K562 (cell line): ENCODE results near the gene PSMD14. TPM values are rescaled to one million over a fixed set of nuclear protein-coding genes. Genes with fewer than 3 reads are reported as not detected.

Source experiments
- ATAC-seq: fragments of 200-7000 bp; cut with Tn5 transposase; 3 replicates; pipeline ENCODE4 v1.9.1; 2020; ENCODE audit warnings: moderate library complexity
- BruUV-seq: library from RNA; stranded (reverse); fragments of 400-500 nt; replicated peaks from 2 replicates; lab custom pipeline; 2021; lab: Mats Ljungman, UMichigan
- CTCF ChIA-PET: fragments of 300-600 bp; formaldehyde crosslinking; extraction: SDS; loops from one replicate; lab custom pipeline; 2021; ENCODE audit warnings: low intra/inter-chr PET ratio; lab: Yijun Ruan, JAX
- POLR2A ChIA-PET: fragments of 300-600, 350-650 bp; sonication (Branson Sonifier 250); formaldehyde crosslinking; extraction: SDS; loops from one replicate; lab custom pipeline; 2021; ENCODE audit warnings: antibody characterized with exemption, inconsistent platforms; lab: Yijun Ruan, JAX
- DNase-seq, 4 experiments: peaks; one replicate each; pipeline versions ENCODE4 v3.0.0 to v3.0.0-alpha.2; 2011 to 2018; ENCODE audit warnings: low spot score in 3 of 4, mixed read lengths in 3 of 4; ENCODE audit errors: extremely low read depth in 1 of 4
- FAIRE-seq: peaks from 2 replicates; lab custom pipeline; 2011; peaks lifted over from hg19 to GRCh38; lab: Jason Lieb, UNC
- H2AFZ ChIP-seq: 2 replicates; pipeline ENCODE4 v1.6.0; 2011; ENCODE audit warnings: low read depth, low read length, control low read depth, inconsistent platforms
- H3K27ac ChIP-seq: fragments of 200-600 bp; 3 replicates; pipeline ENCODE4 v1.8.0; 2011; ENCODE audit warnings: low read depth, mild to moderate bottlenecking, control low read depth, inconsistent platforms, low read length, moderate library complexity, mixed read lengths; ENCODE audit errors: extremely low read depth
- H3K27me3 ChIP-seq, 2 experiments: fragments of 300-600 bp in 1 of 2; 2 replicates in 1 of 2; 3 replicates in 1 of 2; pipeline versions ENCODE4 v1.6.0 to v1.8.0; 2011; ENCODE audit warnings: inconsistent platforms in 2 of 2, low read length in 2 of 2, mild to moderate bottlenecking in 1 of 2, mixed read lengths in 1 of 2, moderate library complexity in 1 of 2; ENCODE audit not compliant: control insufficient read depth in 2 of 2, insufficient read depth in 2 of 2
- H3K36me3 ChIP-seq: fragments of 300-600 bp; 3 replicates; pipeline ENCODE4 v1.8.0; 2011; ENCODE audit warnings: mild to moderate bottlenecking, low read length, inconsistent platforms; ENCODE audit not compliant: control insufficient read depth, insufficient read depth
- H3K4me1 ChIP-seq, 2 experiments: fragments of 200-600 bp in 1 of 2; replicated peaks in 1 of 2; 2 replicates in 1 of 2; 3 replicates in 1 of 2; pipeline versions ENCODE4 v1.5.1 to v1.8.0; 2011; ENCODE audit warnings: inconsistent platforms in 2 of 2, low read length in 2 of 2, mild to moderate bottlenecking in 1 of 2, mixed read lengths in 1 of 2, moderate library complexity in 1 of 2; ENCODE audit not compliant: control insufficient read depth in 2 of 2, insufficient read depth in 2 of 2
- H3K4me2 ChIP-seq: 2 replicates; pipeline ENCODE4 v1.6.1; 2011; ENCODE audit warnings: low read length, control low read depth, inconsistent platforms, mixed read lengths; ENCODE audit not compliant: insufficient read depth
- H3K4me3 ChIP-seq: fragments of 200-600 bp; sonication (generic), shearing (Covaris generic); 2 replicates; pipeline ENCODE4 v1.5.1; 2016; ENCODE audit warnings: control low read depth, inconsistent platforms
- H3K79me2 ChIP-seq: fragments of 200-600 bp; 3 replicates; pipeline ENCODE4 v1.8.0; 2011; ENCODE audit warnings: low read length, inconsistent platforms; ENCODE audit not compliant: control insufficient read depth, insufficient read depth
- H3K9ac ChIP-seq, 2 experiments: 2 replicates each; pipeline versions ENCODE4 v1.6.0 to v1.6.1; 2011; ENCODE audit warnings: low read depth in 2 of 2, low read length in 2 of 2, control low read depth in 1 of 2, inconsistent platforms in 1 of 2, mild to moderate bottlenecking in 1 of 2, mixed read lengths in 1 of 2; ENCODE audit not compliant: insufficient read depth in 1 of 2
- H3K9me1 ChIP-seq: one replicate; pipeline ENCODE4 v1.6.0; 2011; ENCODE audit warnings: inconsistent platforms, mild to moderate bottlenecking, low read length, moderate library complexity; ENCODE audit not compliant: control insufficient read depth, insufficient read depth
- H3K9me3 ChIP-seq: replicated peaks from 2 replicates; pipeline ENCODE4 v1.5.1; 2011; ENCODE audit warnings: low read depth, low read length, inconsistent platforms; ENCODE audit not compliant: control insufficient read depth, insufficient read depth
- H4K20me1 ChIP-seq: replicated peaks from 2 replicates; pipeline ENCODE4 v1.6.1; 2011; ENCODE audit warnings: low read length, inconsistent platforms, mixed read lengths; ENCODE audit not compliant: control insufficient read depth, insufficient read depth
- CCNT2 ChIP-seq: IDR thresholded peaks from 2 replicates; pipeline ENCODE4 v1.6.1; 2011; ENCODE audit warnings: borderline replicate concordance, low read depth, mild to moderate bottlenecking, moderate library complexity, mixed read lengths, low read length; ENCODE audit not compliant: insufficient read length; ENCODE audit errors: extremely low read depth
- HDAC2 ChIP-seq: fragments of 450-650 bp; IDR thresholded peaks from 2 replicates; pipeline ENCODE4 v1.6.1; 2016; ENCODE audit warnings: mild to moderate bottlenecking
- HDGF ChIP-seq: fragments of 450-650 bp; IDR thresholded peaks from 2 replicates; pipeline ENCODE4 v1.6.1; 2016
- HLTF ChIP-seq: fragments of 450-650 bp; IDR thresholded peaks from 2 replicates; pipeline ENCODE4 v1.6.1; 2016
- HNRNPK ChIP-seq: fragments of 200-400 bp; formaldehyde crosslinking; IDR thresholded peaks from one replicate; pipeline ENCODE4 v1.6.1; 2018; ENCODE audit warnings: mild to moderate bottlenecking, low read depth, low read length; ENCODE audit not compliant: poor library complexity, severe bottlenecking
- HNRNPUL1 ChIP-seq: fragments of 200-400 bp; formaldehyde crosslinking; IDR thresholded peaks from 2 replicates; pipeline ENCODE4 v1.6.1; 2017; ENCODE audit warnings: low read length
- MTA2 ChIP-seq: fragments of 450-650 bp; IDR thresholded peaks from 2 replicates; pipeline ENCODE4 v1.6.1; 2016; ENCODE audit warnings: low read depth
- MYBL2 ChIP-seq, 2 experiments: fragments of 450-650 bp in 1 of 2; sonication (generic) in 1 of 2; formaldehyde crosslinking in 1 of 2; IDR thresholded peaks; 2 replicates each; pipeline versions ENCODE4 v1.6.1 to v1.8.1; 2017 to 2022; ENCODE audit warnings: borderline replicate concordance in 1 of 2, inconsistent platforms in 1 of 2, low read depth in 1 of 2, mild to moderate bottlenecking in 1 of 2, missing genetic modification reagents in 1 of 2, moderate library complexity in 1 of 2
- PCBP1 ChIP-seq: fragments of 200-400 bp; formaldehyde crosslinking; IDR thresholded peaks from 2 replicates; pipeline ENCODE4 v1.6.1; 2018; ENCODE audit warnings: mild to moderate bottlenecking, low read depth, low read length; ENCODE audit not compliant: poor library complexity, severe bottlenecking
- SIN3B ChIP-seq: fragments of 450-650 bp; IDR thresholded peaks from 2 replicates; pipeline ENCODE4 v1.6.1; 2017; ENCODE audit warnings: low read depth, mild to moderate bottlenecking, moderate library complexity
- TCF7 ChIP-seq: sonication (generic); IDR thresholded peaks from 2 replicates; pipeline ENCODE4 v1.6.1; 2016; ENCODE audit warnings: antibody characterized with exemption, borderline replicate concordance
- ZNF408 ChIP-seq: fragments of 250-450 bp; sonication (Bioruptor Pico); IDR thresholded peaks from 2 replicates; pipeline ENCODE4 v1.4.0; 2020; ENCODE audit warnings: low read depth, mild to moderate bottlenecking, moderate library complexity
- ZNF436 ChIP-seq: fragments of 250-450, 450-650 bp; sonication (Bioruptor Pico); formaldehyde crosslinking; IDR thresholded peaks from 2 replicates; pipeline ENCODE4 v1.7.0; 2020; ENCODE audit warnings: mild to moderate bottlenecking
- ZNF551 ChIP-seq: fragments of 250-450 bp; sonication (Bioruptor Pico); IDR thresholded peaks from 2 replicates; pipeline ENCODE4 v1.5.0; 2021; ENCODE audit warnings: mild to moderate bottlenecking, moderate library complexity
- ZNF586 ChIP-seq: fragments of 450-650 bp; formaldehyde crosslinking; conservative IDR thresholded peaks from 2 replicates; pipeline ENCODE4 v1.4.0; 2020; ENCODE audit warnings: mild to moderate bottlenecking, moderate library complexity
- ZNF79 ChIP-seq: fragments of 250-450 bp; sonication (Bioruptor Pico); IDR thresholded peaks from 2 replicates; pipeline ENCODE4 v1.4.0; 2020; ENCODE audit warnings: low read depth, mild to moderate bottlenecking, moderate library complexity
- WGBS: fragments of 100-300 bp; shearing (Covaris generic); methylation state at CpG from one replicate; pipeline ENCODE4 v1.1.6; 2016; ENCODE audit warnings: low coverage, mixed read lengths; ENCODE audit not compliant: insufficient coverage; ENCODE audit errors: missing lambda C conversion rate; 5-methylcytosine and 5-hydroxymethylcytosine counted together
- in situ Hi-C: fragments of 300-500 bp; cut with MboI; formaldehyde crosslinking; loops from 4 replicates; pipeline ENCODE4 v1.15.0; 2018; ENCODE audit warnings: inconsistent platforms, mixed read lengths
- intact Hi-C: fragments of 100-400 bp; cut with micrococcal nuclease; formaldehyde crosslinking; loops from 2 replicates; pipeline ENCODE4 v1.14.2; 2022
- polyA plus RNA-seq, 8 experiments: library from polyadenylated mRNA; depleted of rRNA in 4 of 8; stranded (reverse) in 5 of 8; unstranded in 3 of 8; fragments of >200 nt; fragmentation: Nextera tagmentation in 2 of 8; fragmentation: Illumina TruSeq in 1 of 8; extraction: Ambion mirVana in 2 of 8; extraction: Trizol in 1 of 8; gene quantifications; 2 replicates each; pipeline versions ENCODE4 v1.2.1 to v1.2.3, GENCODE V29; 2011 to 2014; ENCODE audit warnings: inconsistent platforms in 1 of 8, missing spikeins in 1 of 8
- total RNA-seq, 7 experiments: library from RNA; depleted of rRNA in 6 of 7; stranded (reverse); fragments of >200 nt in 6 of 7; fragmentation: Illumina TruSeq in 2 of 7; extraction: Trizol in 2 of 7; gene quantifications; 2 replicates each; pipeline versions ENCODE4 v1.2.1 to v1.2.3, GENCODE V29; 2011 to 2021; ENCODE audit warnings: low replicate concordance in 1 of 7
- TF ChIP-seq, protein P1 (sequence below): fragments of 200-800 bp; sonication (Bioruptor generic); IDR thresholded peaks from 2 replicates; pipeline ENCODE4 v1.6.1; 2017; ENCODE audit warnings: missing genetic modification characterization, missing compliant biosample characterization

Gene PSMD14
- total and polyA plus RNA-seq, 9 of the 15 experiments (the other 6 are each of a cell fraction or from before 2014, with no cell fraction given), result 151 to 515 (median 228) TPM

DNA sequence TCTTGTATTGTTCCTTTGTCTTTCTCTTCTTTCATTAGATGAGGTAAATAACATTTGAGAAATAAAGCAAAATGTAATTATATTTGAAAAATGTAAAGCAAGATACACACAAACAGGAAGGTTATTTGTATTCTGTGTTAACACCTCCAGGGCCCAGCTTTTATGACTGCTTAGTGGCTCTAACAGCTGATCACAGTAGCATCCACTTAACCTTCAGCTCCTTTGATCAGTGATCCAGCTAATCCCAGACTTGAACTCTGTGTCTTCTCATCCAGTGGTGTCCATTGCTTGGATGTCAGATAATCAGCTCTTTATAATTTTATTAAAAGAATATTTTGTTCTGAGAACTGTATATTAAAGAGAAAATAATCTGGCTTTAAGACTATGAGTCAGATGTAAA is 44.5 kb downstream of the PSMD14 start:
- no peaks in the 10 kb centered on the region for H3K9me1 ChIP-seq
- no peak overlapping the region for H3K27ac ChIP-seq
- peaks cover 100% of the 10 kb centered on the region for H3K79me2 ChIP-seq
- FAIRE-seq, result no peak
- DNase-seq, result no peak
- CTCF ChIA-PET, result no interaction called here
- H3K9me3 ChIP-seq, result no peaks in the 10 kb centered on the region
- H3K4me1 ChIP-seq, result no peaks in the 10 kb centered on the region; a peak in 1 of 5 replicates
- intact Hi-C loops, result no loop called here
- H3K4me2 ChIP-seq, result no peak overlapping the region
- H3K9ac ChIP-seq, result no peak overlapping the region
- in situ Hi-C loops, result no loop called here
- no peak overlapping the region for H3K4me3 ChIP-seq
- no peak overlapping the region for H2AFZ ChIP-seq
- POLR2A ChIA-PET, result interaction anchor here (1.5 to 1.8 kb wide), 2 partner anchors 10 to 24 kb away, joined by 4 read pairs; no protein-coding TSS in a partner anchor
- H3K27me3 ChIP-seq, result no peaks in the 10 kb centered on the region
- BruUV-seq, result no TSS peak
- 0 out of 3 replicates have a peak, but pooled peaks have one; percentile 31 for ATAC-seq
- TF ChIP-seq ZNF551 (CRISPR knock-in tag) (no peak), ZNF79 (CRISPR knock-in tag) (no peak), SIN3B (no peak), HDGF (no peak), CCNT2 (no peak), ZNF436 (CRISPR knock-in tag) (no peak)
- H4K20me1 ChIP-seq, result no peaks in the 10 kb centered on the region
- peaks cover 7% of the 10 kb centered on the region for H3K36me3 ChIP-seq

DNA sequence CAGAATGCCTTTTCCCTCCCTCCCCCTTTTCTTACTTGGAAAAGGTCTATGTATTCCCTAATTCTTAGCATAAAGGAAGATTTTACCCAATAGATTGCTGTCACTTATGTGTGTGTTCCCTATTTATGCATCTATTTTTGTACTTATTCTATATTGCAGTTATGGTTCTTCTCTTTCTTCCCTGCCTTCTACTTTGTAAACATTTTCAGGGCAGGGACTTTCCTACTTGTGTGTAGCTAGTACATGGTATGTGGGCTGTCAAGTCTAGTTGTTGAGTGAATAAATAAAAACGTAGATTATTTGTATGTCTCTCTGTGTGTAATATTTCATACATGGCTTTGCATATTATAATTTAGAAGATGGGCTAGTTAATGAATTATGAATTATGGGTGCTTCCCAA is 45.3 kb downstream of the PSMD14 start:
- DNase-seq, result no peak
- intact Hi-C loops (no loop called here), in situ Hi-C loops (no loop called here)
- Histone ChIP-seq H2AFZ (no peak overlapping the region), H3K27me3 (no peaks in the 10 kb centered on the region), H3K4me1 (no peaks in the 10 kb centered on the region; a peak in 1 of 5 replicates), H3K27ac (no peak overlapping the region), H3K79me2 (peaks cover 100% of the 10 kb centered on the region), H3K4me2 (no peak overlapping the region), H3K36me3 (peaks cover 11% of the 10 kb centered on the region), H3K9ac (no peak overlapping the region), H3K9me1 (no peaks in the 10 kb centered on the region), H4K20me1 (no peaks in the 10 kb centered on the region), H3K4me3 (no peak overlapping the region), H3K9me3 (no peaks in the 10 kb centered on the region)
- no TSS peak for BruUV-seq
- ChIA-PET CTCF (no interaction called here), POLR2A (interaction anchor here (0.6 to 1.0 kb wide), 2 partner anchors 9 to 191 kb away, joined by 3 to 4 read pairs; no protein-coding TSS in a partner anchor)
- 24% methylated on average over 1 of the region's 1 CpG for WGBS
- ATAC-seq, result no peak
- no peak for FAIRE-seq
- TF ChIP-seq HNRNPK, result no peak
- TF ChIP-seq MYBL2 (IDR thresholded peaks at IDR 0.05; ENCODE audit: low read depth), result no peak
- TF ChIP-seq MYBL2 (CRISPR knock-in tag; IDR thresholded peaks at IDR 0.05; ENCODE audit: borderline replicate concordance), result no peak
- TF ChIP-seq, protein P1, sequence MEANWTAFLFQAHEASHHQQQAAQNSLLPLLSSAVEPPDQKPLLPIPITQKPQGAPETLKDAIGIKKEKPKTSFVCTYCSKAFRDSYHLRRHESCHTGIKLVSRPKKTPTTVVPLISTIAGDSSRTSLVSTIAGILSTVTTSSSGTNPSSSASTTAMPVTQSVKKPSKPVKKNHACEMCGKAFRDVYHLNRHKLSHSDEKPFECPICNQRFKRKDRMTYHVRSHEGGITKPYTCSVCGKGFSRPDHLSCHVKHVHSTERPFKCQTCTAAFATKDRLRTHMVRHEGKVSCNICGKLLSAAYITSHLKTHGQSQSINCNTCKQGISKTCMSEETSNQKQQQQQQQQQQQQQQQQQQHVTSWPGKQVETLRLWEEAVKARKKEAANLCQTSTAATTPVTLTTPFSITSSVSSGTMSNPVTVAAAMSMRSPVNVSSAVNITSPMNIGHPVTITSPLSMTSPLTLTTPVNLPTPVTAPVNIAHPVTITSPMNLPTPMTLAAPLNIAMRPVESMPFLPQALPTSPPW (CRISPR knock-in tag), result no peak
- no peak for TF ChIP-seq HDAC2
- TF ChIP-seq ZNF586 (CRISPR knock-in tag), result no peak
- TF ChIP-seq ZNF408 (CRISPR knock-in tag), result no peak
- no peak for TF ChIP-seq HLTF
- no peak for TF ChIP-seq PCBP1
- no peak for TF ChIP-seq TCF7
- TF ChIP-seq HNRNPUL1, result no peak
- TF ChIP-seq MTA2, result no peak
- TF ChIP-seq HDGF, result no peak
- no peak for TF ChIP-seq ZNF436 (CRISPR knock-in tag)
